Measurements from ENCODE around the gene CXCR4.

The CXCR4 gene

DNA sequence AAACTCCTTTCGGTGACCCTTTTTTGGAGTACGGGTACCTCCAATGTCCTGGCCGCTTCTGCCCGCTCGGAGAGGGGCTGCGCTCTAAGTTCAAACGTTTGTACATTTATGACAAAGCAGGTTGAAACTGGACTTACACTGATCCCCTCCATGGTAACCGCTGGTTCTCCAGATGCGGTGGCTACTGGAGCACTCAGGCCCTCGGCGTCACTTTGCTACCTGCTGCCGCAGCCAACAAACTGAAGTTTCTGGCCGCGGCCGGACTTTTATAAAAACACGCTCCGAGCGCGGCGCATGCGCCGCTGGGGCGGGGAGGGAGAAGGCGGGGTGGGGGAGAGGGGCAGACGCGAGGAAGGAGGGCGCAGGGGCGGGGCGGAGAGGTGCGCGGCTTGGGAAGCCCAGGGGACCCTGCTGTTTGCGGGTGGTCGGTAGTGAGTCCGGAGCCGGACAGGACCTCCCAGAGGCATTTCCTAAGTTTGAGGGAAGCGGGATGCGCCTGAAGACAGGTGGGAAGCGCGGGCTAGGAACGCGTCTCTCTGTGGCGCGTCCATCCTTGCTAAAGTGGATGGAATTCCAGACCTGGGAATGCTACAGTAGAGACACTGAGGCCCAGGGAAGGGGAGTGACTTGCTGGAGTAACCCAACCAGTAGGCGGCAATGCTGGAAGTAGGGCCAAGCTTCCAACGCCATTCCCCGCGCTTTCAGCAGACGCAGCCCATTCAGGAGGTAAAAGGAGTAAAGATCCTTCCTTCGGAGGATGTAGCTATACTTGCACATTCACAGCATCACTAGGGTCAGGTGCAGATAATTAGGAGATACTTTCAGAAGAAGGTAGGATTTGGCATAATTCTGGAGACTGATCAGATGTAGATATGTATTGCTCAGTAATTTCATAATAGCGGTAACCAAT lies at the start of gene CXCR4:
CXCR4 (minus strand) TSS at position 241 of the 910 bp plus-strand sequence; CDS start at position 152, 89 bp downstream.
- DNase-seq (ENCODE audit: low read depth in 2 of 2): peak; percentile 55 to 70

DNA sequence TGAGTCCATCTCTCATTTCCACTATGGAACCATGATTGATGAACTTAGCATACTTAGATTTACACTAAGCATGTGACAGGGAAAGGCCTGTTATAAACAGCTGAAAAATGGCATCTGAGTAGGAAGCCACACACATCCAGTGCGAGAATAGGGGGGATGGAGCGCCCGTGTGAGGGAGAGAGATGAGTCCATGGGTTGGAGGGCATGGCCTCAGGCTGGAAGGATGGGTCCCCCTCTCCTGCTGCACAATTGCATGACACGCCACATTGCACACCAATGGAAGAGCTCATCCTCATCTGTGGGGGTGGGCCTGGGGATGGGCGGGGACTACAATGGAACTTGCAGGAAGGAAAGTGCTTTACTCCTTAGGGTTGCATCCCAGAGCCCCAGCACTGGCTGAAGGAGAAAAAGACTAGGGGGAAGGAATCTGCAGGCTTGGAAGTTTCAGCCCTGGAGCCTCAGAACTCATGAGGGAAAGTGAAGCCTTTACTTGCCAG lies 46.4 kb upstream of the CXCR4 start:
- DNase-seq (ENCODE audit: low read depth in 2 of 2): no peak

DNA sequence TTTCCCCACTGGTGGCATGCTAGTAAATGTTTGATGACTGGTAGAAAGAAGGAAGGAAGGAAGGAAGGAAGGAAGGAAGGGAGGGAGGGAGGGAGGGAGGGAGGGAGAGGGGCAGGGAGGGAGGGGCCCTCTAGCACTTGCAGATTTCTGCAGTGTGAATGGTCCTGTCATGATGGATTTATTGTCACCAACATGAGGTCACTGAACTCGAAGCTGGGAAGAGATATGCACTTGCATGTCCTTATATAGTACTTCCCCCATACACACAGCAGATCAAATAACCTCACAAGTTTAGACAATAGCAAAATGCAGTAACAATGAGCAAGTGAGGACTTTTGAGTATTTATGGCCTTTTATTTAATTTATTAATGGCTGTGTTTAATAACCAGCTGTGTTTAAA lies 44.5 kb upstream of the CXCR4 start:
- no peak for DNase-seq (ENCODE audit: low read depth in 2 of 2)

DNA sequence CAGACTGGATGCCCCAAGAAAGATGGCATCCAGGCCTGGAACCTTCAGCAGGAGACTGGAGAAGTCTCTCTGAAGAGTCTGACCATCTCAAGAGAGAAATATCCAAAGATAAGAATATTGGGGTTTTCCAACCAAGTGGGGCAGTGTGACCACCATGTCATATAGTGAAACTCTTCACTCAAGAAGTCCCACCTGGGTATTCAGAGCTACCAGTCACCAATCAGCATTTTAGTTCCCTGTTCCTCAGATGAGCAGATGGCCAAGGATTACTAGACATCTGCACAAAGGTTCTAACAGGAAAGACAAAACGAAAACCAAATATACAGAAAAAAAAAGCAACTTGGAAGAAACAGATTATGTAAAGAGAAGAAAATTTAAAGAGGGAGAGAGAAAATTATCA lies 38.5 kb upstream of the CXCR4 start:
- DNase-seq (ENCODE audit: low read depth in 2 of 2): no peak

GRCh38 chr2:136154384-136154783 lies 36.4 kb upstream of the CXCR4 start:
- DNase-seq (ENCODE audit: low read depth in 2 of 2): no peak

- no peak for DNase-seq (ENCODE audit: low read depth in 2 of 2)
Measured at GRCh38 chr2:136151021-136151971, 33.3 kb upstream of the CXCR4 start.

DNA sequence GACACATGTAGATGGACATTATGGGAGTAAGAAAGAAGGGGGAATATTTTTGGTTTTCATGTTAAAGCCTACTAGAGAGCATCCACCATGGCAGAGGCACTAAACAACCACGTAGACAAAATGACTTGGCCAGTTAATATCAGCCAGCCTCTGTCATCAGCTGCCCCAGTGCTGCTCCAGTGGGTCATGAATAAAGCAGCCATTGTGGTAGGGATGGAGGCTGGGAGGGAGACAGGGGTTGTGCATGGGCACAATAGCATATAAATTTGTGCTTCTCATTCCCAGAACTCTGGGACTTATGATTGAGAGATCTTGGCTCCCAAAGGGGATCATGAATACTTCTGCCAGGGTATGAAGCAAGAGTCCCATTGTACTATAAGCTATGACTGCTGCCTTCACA lies 31.1 kb upstream of the CXCR4 start:
- DNase-seq (ENCODE audit: low read depth in 2 of 2): no peak

DNA sequence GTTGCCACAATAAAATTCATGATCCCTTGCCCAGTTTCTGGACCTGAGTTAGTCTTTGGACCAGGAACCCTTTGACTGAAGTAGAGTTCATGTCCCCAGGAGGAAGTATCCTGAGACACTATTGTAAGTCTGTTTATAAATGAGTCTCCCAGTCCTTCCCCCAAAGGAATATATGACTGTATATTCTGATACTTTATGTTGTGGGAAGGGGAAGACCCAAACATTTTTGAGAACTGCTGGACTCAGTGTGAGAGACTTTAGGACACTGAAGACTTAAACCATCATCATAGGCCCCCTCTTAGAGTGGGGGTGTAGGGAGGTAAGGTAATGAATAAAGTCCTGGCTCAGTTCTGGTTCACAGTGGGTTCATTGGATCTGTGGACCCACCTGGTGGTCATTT lies 28.6 kb upstream of the CXCR4 start:
- no peak for DNase-seq (ENCODE audit: low read depth in 2 of 2)

GRCh38 chr2:136143603-136144451 lies 25.9 kb upstream of the CXCR4 start:
- no peak for DNase-seq (ENCODE audit: low read depth in 2 of 2)

GRCh38 chr2:136141510-136142149 lies 23.7 kb upstream of the CXCR4 start:
- no peak for DNase-seq (ENCODE audit: low read depth in 2 of 2)

GRCh38 chr2:136139631-136140030 lies 21.7 kb upstream of the CXCR4 start:
- no peak for DNase-seq (ENCODE audit: low read depth in 2 of 2)

- no peak for DNase-seq (ENCODE audit: low read depth in 2 of 2)
Measured at GRCh38 chr2:136137982-136138381, 20.0 kb upstream of the CXCR4 start.

DNA sequence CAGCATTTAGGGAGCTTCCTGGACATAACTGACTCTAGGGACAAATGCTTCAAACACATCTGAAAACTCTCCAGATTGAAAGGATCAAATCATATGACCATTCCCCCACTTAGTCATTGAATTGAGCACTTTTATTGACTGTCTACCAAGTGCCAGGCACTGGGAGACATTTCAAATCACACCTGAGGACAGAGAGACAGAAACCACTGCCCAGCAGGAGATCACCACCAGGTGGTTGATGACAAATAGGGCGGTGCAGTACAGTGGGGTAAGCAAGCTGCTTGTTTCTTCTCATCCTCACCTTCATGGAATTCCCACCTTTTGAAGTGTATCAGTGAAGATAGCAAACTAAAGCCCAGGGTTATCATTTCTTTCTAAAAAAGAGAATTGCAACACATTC lies 19.0 kb upstream of the CXCR4 start:
- DNase-seq (ENCODE audit: low read depth in 2 of 2): no peak

DNA sequence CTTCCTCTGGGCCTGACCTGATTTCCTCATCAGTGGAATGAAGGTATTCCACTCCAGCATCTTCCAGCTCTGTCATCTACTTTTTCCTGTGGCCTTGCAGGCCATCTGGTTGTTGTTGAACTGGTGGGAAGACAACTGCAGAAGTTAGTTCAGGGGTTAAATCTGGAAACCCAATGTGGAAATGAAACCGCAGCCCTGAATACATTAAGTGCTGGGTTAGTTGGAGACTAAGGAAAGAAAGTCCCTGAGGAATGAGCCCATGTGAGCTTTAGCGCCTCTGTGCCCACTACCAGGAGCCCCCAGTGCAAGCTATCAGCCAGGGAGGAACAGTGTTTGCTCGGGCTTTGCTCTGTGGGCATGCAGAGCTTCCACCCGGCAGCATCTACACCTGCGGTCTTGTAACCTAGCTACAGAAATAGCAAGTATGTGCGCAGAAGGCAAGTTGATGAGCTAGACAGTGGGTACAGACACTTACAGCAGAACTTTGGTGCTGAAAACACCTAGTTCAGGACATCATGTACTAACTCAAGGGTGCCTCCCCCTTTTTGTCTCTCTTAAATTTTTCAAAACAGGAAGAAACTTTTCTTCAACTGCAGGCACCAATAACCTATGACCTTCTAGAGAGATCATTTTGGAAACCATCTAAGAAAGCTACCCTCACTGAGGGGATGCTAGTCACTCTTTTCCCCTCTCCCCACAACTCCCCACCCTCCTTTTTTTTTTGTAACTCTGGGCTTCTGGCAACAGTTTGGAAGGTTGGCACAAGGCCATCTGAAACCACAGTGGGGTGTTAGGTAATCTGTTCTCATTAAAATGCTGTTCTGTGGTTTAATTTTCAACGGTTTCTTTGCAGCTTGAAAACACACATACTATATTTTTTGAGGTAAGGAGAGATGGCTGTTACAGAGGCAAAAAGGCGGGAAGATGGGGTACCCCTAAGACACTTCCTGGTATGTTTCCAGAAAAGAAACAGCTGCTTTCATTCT lies 18.3 kb upstream of the CXCR4 start:
- DNase-seq (ENCODE audit: low read depth in 2 of 2): no peak

DNA sequence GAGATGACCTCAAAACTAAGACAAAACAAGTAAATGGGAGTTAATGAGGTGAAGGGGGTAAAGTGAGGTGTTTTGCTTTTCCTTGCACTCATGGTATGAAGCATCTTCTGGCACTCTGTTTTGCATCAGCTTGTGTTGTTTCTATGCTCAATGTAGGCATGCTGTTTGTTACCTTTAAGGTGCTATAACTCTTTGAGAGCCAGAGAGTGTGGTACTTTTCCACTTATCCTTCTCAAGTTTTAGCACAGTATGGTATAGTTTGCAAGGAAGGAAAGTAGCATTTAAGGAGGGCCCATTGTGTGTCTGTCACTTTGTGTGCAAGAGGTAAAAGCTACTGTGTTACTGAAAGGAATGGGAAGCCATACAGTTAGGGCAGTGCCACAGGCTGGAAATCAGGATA lies 17.5 kb upstream of the CXCR4 start:
- no peak for DNase-seq (ENCODE audit: low read depth in 2 of 2)

DNA sequence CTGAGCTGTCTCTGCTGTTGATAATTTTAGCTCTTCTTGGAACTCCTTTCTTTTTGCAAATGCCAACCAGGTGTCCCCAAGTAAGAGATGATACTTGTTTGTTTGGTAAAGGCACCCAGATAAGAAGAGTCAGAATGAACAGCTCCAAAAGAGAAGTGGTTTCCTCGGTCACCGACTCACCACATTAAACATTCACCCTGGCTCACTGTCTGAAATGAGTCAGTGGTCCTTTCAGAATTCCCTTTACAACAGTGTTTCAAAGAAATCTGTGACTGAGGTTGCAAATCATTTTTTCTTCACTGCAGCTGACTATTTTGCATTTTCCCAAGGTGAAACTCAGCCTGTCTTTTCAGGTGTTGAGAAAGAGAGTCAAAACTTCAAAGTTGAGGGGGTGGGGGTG lies 16.2 kb upstream of the CXCR4 start:
- DNase-seq (ENCODE audit: low read depth in 2 of 2): peak in 1 of 2 experiments; percentile 42

DNA sequence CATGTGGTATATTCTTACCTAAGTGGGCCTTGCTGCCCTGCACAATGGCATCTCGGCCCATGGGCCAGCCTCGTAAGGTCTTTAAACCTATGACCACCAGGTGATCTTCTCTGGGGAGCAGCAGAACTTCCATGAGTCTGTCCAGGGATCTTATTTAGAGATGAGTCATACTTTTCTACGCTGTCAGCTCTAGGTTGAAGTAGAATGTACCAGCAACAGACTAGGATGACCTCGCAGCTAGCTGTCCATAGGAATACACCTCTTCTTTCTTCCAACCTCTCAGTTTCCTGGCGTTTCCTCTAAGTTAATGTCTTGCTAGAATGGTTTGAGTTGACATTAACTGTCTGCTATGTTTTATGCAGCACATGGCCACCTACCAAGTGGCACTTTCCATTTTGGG lies 15.6 kb upstream of the CXCR4 start:
- no peak for DNase-seq (ENCODE audit: low read depth in 2 of 2)

DNA sequence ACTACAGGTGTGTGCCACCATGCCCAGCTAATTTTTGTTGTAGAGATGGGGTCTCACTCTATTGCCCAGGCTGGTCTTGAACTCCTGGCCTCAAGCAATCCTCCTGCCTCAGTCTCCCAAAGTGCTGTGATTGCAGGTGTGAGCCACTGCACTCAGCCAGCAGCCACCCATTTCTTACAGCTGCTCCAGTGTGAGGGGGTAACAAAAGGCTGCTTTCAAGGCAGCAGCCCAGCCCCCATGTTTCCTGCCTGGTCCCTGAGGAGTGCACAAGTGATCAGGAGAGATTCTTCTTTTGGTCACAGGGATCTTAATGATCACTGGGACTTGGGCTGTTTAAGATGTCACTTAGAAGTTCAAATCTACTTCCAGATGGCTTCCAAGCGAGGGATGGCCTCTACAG lies 15.2 kb upstream of the CXCR4 start:
- DNase-seq (ENCODE audit: low read depth in 2 of 2): no peak

DNA sequence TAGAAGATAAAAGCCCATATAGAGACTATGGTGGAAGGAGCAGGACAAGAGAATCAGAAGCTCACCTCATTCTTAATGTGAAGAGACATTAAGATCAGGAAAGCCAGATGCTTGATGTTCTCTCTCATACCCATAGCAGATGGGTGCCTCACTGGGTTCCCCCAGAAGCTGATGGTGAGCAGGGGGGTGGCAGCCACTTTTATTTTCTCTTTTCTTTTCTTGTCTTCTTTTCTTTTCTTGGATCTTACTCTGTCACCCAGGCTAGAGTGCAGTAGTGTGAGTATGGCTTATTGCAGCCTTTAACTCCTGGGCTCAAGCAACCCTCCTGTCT lies 14.8 kb upstream of the CXCR4 start:
- DNase-seq (ENCODE audit: low read depth in 2 of 2): no peak
